NCI-H69 (cell line): Measurements from ENCODE around the gene SNX3.
"Not testable (repeated sequence)": the region's sequence is repeated elsewhere in the genome, so short reads cannot be mapped to it uniquely, and the experiment has no call there.

Source experiments
- DNase-seq: peaks from one replicate; lab custom pipeline; 2025; lab: John Stamatoyannopoulos, UW

SNX3 gene

DNA sequence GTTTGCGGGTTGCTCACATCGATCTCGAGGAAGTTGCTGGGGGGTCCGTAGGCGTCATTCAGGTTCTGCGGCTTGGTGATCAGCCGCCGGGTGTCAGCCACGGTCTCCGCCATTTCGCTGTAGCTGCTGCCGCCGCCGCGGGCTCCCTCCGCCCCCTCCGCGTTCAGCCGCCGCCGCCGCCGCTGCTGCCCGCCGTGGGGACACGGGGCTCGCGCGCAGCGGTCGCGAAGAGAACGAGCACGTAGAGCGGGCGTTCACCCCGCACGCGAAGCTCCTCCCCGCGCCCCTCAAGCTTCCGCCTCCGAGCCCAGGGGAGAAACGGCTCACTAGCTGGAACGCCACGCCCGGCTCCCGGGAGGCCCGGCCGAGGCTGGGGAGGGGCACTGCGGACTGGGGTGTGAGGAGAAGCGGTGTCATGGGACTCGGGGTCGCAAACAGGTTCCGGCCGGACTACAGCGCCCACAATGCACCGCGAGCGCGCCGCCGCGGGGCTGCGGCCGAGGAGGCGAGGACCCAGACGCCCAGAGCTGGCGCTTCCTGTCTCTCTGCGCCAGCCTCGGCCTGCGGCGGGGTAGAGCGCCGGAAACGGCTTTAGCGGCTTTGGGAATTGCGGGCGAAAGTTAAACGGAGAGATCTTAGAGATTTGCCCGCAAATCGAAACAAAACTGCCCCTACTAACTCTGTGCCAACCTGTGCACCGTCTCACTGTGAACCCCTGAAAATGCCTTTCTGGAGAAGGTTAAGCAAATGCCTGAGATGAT lies at the start of gene SNX3:
SNX3 (minus strand) TSS at position 232 of the 761 bp plus-strand sequence; CDS start at position 113, 119 bp downstream.
- DNase-seq: peak; percentile 99

DNA sequence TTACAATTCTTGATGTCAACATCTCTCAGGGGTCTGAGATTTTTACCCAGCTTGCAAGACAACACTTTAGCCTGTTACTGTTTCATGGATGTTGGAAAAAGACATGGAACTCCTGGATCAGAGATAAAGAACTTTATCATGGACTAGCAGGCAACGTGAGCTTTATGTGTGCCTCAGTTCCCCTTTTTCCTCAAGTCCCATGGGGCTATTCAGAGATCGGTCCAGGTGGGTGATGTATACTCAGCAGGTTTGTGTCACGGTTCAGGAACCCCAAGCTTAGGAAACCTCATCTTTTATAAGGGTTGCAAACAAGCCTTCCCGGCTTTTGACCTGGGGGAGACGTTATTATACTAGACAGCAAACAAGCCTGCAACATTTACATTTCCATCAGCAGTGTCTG lies 49.0 kb upstream of the SNX3 start:
- no peak for DNase-seq

DNA sequence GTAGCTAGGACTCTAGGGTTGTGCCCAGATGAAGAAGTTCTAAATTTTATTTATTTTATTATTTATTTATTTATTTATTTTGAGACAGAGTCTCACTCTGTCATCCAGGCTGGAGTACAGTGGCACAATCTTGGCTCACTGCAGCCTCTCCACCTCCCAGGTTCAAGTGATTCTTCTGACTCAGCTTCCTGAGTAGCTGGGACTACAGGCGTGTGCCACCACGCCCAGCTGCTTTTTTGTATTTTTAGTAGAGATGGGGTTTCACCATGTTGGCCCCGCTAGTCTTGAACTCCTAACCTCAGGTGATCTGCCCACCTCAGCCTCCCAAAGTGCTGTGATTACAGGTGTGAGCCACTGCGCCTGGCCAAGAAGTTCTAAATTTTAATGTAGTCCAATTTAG lies 47.8 kb upstream of the SNX3 start:
- DNase-seq: not testable (repeated sequence)

DNA sequence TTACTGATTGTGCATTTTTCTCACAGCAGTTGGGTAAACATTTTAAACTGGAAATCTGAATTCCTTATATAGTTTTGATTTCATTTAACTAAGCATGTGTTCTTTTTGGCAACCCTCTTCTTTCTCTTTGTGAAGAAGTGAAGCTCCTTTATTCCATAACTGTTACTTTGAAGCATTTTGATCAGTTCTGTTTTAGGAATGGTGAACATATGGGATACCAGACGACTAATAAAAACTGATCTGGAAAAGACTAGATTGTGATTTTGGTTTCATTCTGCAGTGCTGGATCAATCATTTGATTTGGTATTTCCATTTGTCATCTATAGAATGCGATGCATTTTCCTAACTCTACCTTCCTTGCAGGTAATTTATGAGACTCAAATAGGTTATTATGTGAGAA lies 43.8 kb upstream of the SNX3 start:
- no peak for DNase-seq

DNA sequence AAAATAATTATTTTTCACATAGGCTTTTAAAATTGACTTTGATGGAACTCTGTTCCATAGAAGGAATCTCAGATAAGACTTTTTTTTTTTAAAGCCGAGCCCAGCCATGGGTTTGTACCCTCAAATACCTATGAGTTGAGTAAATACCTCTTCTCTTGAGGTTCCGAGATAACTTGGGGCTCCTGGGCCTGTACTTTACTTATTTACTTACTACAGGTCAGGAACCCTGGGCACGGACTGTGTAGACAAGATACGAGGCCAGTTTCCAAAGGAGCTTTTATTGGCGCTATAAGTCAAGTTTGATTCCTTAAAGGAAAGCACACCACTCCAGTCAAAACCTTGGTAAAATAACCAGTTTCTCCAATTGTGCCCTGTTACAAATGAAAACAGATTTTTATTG lies 41.5 kb upstream of the SNX3 start:
- no peak for DNase-seq

DNA sequence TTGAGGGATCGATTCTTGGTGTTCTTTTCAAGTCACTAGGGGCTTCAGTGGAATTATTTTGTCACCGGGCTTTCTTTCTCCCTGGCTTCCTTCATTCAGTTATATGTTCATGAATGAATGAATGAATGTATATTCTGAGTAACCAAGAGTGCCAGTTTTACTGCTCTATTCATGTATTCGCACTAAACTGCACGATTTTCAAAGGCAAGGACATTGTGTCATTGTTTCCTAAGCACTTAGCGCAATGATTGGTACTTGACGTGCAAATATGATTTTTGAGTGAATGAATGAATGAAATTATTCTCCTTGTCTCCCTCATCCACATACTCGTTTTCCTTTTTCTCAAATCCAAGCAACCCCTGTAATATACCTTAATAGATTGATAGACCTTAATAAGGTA lies 34.8 kb upstream of the SNX3 start:
- DNase-seq: no peak

DNA sequence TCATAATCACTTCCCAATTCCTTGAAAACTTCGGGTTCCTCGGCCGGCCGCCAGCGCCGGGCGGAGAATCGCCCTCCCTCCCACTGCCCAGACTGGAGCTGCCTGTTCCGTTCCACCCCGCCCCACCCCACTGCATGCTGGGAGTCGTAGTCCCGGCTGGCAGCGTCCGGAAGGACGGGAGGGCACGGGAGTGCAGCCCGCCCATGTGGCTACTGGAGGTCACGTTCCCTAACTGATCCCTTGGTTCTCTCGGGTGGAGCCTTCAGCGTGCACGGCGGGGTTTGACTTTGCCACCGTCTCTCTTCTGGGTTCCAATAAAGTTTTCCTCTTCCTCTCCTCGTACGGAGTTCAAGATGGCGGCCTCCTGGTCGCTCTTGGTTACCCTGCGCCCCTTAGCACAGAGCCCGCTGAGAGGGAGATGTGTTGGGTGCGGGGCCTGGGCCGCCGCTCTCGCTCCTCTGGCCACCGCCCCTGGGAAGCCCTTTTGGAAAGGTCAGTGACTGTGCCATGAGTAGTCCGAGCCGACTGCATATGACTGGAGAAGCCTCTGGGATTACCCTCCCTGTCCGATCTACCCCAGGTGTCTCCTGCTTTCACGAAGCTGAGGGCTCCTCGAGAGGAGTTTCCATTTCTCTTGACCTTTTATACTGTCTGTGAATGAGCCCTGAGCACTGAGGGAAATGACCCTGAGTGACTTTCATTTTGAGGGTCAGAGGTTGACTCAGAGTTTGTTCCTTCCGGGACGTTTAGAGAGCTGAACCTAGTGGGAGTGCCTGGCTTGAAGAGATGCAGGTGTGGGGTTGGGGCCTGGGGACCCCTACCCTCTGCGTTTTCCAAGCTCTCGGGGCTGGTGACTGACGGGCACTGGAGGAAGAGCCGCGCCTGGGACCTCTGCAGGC lies 34.1 kb upstream of the SNX3 start, which contains the start of gene AFG1L:
AFG1L (plus strand) TSS at position 328 of the 899 bp plus-strand sequence; CDS start at position 354, 26 bp downstream.
- DNase-seq: peak; percentile 92

DNA sequence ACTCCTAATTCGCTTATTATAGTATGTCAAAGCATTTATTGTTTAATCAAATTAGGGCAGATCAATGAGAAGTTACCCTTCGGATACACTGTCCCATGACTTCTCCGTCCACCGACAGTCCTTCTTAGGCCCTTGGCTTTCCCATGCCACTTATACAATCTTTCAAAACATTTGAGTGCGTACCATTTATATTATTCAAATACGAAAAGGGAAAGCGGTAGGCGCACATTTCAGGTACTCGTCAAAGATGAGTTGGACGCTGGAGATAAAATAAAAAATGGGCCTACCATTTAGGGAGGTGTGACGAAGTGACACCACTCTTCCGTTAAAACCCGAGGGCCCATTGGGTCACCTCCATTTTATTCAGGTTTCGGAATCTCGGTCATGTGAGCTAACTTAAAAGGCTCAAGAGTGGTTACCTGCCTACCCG lies 33.5 kb upstream of the SNX3 start:
- peak; percentile 37 for DNase-seq

DNA sequence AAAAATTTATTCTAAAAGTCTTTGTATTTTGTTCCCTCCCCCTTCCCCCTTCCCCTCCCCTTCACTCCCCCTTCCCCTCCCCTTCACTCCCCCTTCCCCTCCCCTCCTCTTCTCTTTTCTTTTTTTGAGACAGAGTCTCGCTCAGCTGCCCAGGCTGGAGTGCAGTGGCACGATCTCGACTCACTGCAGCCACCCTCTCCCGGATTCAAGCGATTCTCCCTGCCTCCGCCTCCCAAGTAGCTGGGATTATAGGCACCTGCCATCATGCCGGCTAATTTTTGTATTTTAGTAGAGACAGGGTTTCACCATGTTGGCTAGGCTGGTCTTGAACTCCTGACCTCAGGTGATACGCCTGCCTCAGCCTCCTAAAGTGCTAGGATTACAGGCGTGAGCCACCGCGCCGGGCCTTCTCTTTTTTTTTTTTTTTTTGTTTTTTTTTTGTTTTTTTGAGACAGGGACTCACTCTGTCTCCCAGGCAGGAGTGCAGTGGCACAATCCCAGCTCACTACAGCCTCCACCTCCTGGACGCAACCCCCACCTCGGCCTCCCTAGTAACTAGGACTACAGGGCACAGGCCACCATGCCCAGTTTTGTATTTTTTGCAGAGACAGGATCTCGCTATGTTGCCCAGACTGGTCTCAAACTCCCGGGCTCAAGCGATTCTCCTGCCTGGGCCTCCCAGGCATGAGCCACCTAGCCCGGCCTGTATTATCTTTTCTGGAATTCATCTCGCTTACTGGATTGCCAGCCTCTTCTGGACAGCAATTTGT lies 32.9 kb upstream of the SNX3 start:
- DNase-seq: peak; percentile 23

DNA sequence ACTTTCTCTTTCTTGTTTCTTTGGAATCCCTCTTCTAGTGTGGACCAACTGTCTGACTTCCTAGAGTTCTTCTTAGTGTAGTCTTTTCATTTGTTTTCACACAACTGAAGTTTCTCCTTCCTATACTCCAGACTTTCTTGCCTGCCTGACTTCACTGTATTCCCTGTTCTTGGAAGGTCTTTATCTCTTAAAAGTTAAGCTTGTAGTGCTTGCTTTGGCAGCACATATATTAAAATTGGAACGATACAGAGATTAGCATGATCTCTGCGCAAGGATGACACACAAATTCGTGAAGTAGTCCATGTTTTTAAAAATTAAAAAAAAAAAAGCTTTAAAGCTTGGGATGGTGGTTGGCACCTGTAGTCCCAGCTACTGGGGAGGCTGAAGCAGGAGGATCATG lies 31.7 kb upstream of the SNX3 start:
- DNase-seq: not testable (repeated sequence)

DNA sequence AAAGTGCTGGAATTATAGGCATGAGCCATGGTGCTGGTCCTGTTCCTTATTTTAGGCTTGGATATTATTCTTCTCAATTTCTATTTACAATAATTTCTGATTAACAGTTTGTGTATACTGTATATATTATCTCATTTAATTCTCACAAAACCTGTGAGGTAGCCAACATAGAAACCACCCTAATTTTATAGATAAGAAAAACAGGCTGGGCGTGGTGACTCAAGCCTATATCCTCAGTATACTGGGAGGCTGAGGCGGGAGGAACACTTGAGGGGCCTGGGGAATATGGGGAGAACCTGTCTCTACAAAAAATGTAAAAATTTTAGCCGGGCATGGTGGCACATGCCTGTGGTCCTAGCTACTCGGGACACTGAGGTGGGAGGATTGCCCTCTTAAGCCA lies 30.3 kb upstream of the SNX3 start:
- DNase-seq: no peak

DNA sequence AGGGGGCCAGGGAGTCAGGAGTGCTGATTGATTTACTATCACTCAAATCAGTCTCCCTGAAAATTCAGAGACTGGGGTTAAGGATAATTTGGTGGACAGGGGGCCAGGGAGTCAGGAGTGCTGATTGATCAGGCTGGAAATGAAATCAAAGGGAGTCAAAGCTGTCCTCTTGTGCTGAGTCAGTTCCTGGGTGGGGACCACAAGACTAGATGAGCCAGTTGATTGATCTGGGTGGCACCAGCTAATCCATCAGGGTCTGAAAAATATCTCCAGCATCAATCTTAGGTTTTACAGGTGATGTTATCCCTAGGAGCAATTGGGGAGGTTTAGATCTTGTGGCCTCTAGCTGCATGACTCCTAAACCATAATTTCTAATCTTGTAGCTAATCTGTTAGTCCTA lies 27.9 kb upstream of the SNX3 start:
- no peak for DNase-seq

DNA sequence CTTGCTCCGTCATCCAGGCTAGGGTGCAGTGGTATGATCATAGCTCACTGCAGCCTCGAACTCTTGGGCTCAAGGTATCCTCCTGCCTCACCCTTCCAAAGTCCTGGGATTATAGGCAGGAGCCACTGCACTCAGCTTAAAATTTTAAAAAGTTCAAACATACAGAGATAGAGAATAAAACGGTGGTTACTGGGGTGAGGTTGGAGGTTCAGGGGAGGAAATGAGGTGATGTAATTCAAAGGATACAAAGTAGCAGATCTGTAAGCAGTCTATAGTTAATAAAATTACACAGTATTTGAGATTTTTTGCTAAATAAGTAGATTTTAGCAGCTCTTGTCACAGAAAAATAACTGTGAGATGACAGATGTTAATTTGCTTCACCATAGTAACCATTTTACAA lies 26.5 kb upstream of the SNX3 start:
- no peak for DNase-seq

DNA sequence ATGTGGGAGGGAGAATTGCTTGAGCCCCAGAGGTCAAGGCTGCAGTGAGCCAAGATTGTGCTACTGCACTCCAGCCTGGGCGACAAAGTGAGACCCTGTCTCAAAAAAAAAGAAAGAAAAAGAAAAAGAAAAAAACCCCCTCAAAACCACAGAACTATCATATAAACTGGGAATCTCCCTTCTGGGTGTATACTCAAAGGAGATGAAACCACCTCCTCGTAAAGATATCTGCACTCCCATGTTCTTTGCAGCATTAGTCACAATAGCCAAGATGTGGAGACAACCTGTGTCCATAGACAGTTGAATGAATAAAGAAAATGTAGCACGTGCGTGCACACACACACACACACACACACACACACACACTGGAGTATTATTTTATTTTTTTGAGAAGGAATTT lies 25.5 kb upstream of the SNX3 start:
- no peak for DNase-seq

DNA sequence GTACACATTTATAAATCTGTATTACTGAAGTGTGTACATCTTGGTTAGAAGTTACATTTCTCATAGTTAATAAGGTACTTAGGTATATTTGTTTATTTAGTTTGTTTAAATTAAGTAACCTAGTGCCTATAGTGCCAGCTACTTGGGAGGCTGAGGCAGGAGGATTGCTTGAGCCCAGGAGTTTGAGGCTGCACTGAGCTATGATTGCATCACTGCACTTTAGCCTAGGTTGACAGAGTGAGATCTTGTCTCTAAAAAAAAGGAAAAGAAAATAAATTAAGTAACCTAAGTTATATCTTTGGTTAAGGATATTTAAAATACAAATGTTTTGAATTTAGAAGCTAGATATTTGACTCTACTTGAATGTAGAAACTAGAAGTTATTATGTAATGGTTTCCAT lies 24.5 kb upstream of the SNX3 start:
- DNase-seq: no peak

DNA sequence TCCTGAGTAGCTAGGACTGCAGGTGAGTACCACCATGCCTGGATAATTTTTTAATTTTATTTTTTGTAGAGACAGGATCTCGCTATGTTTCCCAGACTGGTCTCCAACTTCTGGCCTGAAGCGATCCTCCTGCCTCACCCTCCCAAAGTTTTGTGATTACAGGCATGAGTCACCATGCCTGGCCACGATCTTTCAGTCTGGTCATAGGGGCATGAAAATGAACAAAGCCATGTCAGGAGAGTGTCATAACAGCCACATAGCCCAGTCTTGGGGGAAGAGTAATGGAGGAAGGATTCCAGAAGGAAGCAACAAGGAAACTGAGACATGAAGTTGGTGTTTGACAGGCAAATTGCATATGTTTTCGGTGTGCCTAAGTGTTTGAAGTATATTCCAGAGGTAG lies 17.0 kb upstream of the SNX3 start:
- no peak for DNase-seq

DNA sequence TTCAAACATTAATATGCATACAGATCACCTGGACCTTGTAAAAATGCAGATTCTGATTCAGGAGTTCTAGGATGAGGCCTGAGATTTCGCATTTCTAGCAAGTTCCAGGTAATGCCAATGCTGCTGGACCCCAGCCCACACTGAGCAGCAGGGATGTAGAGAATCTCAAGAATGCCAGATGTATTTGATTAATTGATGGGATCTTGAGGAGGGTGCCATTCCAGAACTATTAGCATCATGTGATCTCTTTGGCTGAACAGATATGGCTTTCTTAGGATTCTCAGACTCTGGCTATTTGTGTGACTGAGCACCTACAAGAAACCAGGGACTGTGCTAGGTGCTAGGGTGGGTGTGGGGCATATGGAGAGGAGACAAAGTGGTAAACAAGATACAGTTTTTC lies 16.5 kb upstream of the SNX3 start:
- DNase-seq: no peak

DNA sequence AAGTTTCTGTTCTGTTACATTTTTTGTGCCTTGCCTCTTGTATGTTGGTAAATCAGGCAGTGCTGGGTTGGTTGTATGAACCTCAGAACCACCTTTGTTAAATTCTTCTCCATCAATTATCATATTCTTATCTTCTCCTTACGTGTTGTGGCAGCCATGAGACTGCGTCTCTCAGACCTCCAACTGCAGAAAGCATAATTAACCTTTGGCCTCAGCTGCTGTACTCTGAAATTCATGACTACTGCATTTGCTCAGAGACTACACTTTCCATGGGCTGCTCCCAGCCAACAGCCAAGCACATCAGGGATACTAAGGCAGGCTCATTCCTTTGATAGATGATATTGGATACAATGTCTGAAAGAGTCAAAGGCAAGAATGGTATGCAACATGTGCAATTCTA lies 15.1 kb upstream of the SNX3 start:
- DNase-seq: peak; percentile 16

DNA sequence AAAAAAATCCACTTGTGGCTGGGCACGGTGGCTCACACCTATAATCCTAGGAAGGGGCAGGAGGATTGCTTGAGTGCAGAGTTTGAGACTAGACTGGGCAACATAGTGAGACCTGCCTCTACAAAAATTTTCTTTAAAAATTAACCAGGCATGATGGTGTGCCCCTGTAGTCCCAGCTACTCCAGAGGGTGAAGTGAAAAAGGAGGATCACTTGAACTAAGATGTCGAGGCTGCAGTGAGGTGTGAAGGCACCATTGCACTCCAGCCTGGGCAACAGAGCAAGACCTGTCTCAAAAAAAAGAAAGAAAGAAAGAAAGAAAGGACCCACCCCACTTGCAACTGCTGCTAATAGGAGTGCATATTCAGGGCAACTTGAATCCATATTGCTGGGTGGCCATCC lies 13.7 kb upstream of the SNX3 start:
- DNase-seq: no peak

DNA sequence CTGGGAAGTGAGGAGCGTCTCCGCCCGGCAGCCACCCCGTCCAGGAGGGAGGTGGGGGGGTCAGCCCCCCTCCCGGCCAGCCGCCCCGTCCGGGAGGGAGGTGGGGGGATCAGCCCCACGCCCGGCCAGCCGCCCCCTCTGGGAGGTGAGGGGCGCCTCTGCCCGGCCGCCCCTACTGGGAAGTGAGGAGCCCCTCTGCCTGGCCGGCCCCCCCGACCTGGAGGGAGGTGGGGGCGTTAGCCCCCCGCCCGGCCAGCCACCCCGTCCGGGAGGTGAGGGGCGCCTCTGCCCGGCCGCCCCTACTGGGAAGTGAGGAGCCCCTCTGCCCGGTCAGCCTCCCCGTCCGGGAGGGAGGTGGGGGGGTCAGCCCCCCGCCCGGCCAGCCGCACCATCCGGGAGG lies 9.1 kb upstream of the SNX3 start:
- DNase-seq: not testable (repeated sequence)

DNA sequence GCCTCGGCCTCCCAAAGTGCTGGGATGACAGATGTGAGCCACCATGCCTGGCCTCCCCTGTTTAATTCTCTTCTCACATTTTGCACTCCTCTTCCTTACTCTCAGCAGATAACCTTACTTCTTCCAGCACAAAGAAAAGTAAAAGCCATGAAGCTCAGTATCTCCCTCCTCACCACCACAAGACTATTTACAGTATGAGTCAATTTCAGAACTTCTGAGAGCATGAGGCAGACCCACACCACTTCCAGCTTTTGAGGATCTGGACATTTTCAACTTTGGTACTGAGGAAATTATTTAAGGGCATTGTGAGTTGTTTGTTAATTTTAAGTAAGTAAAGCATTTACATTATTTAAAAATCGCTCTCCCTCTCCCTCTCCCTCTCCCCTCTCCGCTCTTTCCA lies 8.0 kb upstream of the SNX3 start:
- no peak for DNase-seq

DNA sequence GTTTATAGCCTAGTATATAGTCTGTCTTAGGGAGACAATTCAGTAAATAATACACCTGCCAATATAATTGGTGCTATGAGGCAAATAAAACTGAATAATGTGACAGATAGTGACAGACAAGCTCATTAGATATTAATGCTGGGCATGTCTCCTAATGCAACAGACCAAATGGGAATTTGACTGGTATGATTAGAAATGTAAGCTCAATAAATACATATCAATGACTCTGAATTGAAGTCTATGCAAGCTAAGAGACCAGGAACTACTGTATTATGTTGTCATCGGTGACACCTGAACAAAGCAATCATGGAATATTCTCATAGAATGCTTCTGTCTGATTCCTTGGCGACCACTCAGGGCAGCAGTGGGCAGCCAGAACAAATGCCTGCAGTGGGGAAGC lies 2.5 kb upstream of the SNX3 start:
- DNase-seq: peak; percentile 7
